ENCODE data around the gene ADAMTSL1. TPM values are rescaled to one million over a fixed set of nuclear protein-coding genes. Genes with fewer than 3 reads are reported as not detected.

The ADAMTSL1 gene
- total and polyA plus RNA-seq, 9 of the 15 experiments (the other 6 are each of a cell fraction or from before 2014, with no cell fraction given), result 0.01 TPM; not detected in 8

- no peaks in the 10 kb centered on the region for H3K9me1 ChIP-seq (ENCODE audit: control insufficient read depth, insufficient read depth, low read length)
- intact Hi-C loops (cut with micrococcal nuclease), result no loop called here
- DNase-seq (ENCODE audit: extremely low read depth in 1 of 4, low spot score in 3 of 4), result no peak
These were observed 152.2 kb downstream of the ADAMTSL1 start for GRCh38 chr9:18626046-18626698.

GRCh38 chr9:18629136-18629535 is 155.2 kb downstream of the ADAMTSL1 start:
- no peak for ATAC-seq
- POLR2A ChIA-PET, result no interaction called here
- Histone ChIP-seq H2AFZ (ENCODE audit: low read depth, low read length) (no peak overlapping the region), H3K9me3 (replicated peaks; ENCODE audit: control insufficient read depth, insufficient read depth, low read depth, low read length) (no peaks in the 10 kb centered on the region), H3K9me1 (ENCODE audit: control insufficient read depth, insufficient read depth, low read length) (no peaks in the 10 kb centered on the region), H3K79me2 (ENCODE audit: control insufficient read depth, insufficient read depth, low read length) (no peaks in the 10 kb centered on the region), H3K36me3 (ENCODE audit: control insufficient read depth, insufficient read depth, low read length) (no peaks in the 10 kb centered on the region), H3K9ac (ENCODE audit: insufficient read depth in 1 of 2, low read depth in 2 of 2, low read length in 2 of 2) (no peak overlapping the region), H4K20me1 (replicated peaks; ENCODE audit: control insufficient read depth, insufficient read depth, low read length) (no peaks in the 10 kb centered on the region), H3K27me3 (ENCODE audit: control insufficient read depth in 2 of 2, insufficient read depth in 2 of 2, low read length in 2 of 2) (no peaks in the 10 kb centered on the region), H3K4me2 (ENCODE audit: insufficient read depth, low read length) (no peak overlapping the region), H3K4me1 (replicated peaks in 1 of 2; ENCODE audit: control insufficient read depth in 2 of 2, insufficient read depth in 2 of 2, low read length in 2 of 2) (no peaks in the 10 kb centered on the region), H3K4me3 (no peak overlapping the region), H3K27ac (ENCODE audit: extremely low read depth, low read depth, low read length) (no peak overlapping the region)
- DNase-seq (ENCODE audit: extremely low read depth in 1 of 4, low spot score in 3 of 4), result no peak
- intact Hi-C loops (cut with micrococcal nuclease), result no loop called here
- FAIRE-seq, result no peak
- CTCF ChIA-PET (ENCODE audit: low intra/inter-chr PET ratio), result no interaction called here
- TF ChIP-seq SREBF2 (CRISPR knock-in tag; IDR thresholded peaks at IDR 0.05), result no peak
- no peak for TF ChIP-seq ILK (tag; IDR thresholded peaks at IDR 0.05; ENCODE audit: borderline replicate concordance, low read depth)
- no peak for TF ChIP-seq CREB3 (tag; conservative IDR thresholded peaks at IDR 0.05; ENCODE audit: low read depth)
- no peak for TF ChIP-seq POLR3G (IDR thresholded peaks at IDR 0.05; ENCODE audit: extremely low read depth, insufficient read length, insufficient replicate concordance)
- no peak for TF ChIP-seq CBX3 (IDR thresholded peaks at IDR 0.05; ENCODE audit: borderline replicate concordance in 1 of 2, low read length in 2 of 2)
- TF ChIP-seq CC2D1A (IDR thresholded peaks at IDR 0.05), result no peak
- no peak for TF ChIP-seq SIN3A (IDR thresholded peaks at IDR 0.05; ENCODE audit: borderline replicate concordance in 2 of 2, control insufficient read depth in 1 of 2, low read depth in 2 of 2, low read length in 2 of 2)
- in situ Hi-C loops (cut with MboI), result no loop called here
- BruUV-seq (replicated peaks), result no TSS peak
- 33% methylated on average over 1 of the region's 1 CpG for WGBS (ENCODE audit: insufficient coverage, low coverage, missing lambda C conversion rate)

More at GRCh38 chr9:18626046-18626698, 152.2 kb downstream of the ADAMTSL1 start:
- no peak for ATAC-seq
- Histone ChIP-seq H3K27ac (ENCODE audit: extremely low read depth, low read depth, low read length) (no peak overlapping the region), H2AFZ (ENCODE audit: low read depth, low read length) (no peak overlapping the region), H3K36me3 (ENCODE audit: control insufficient read depth, insufficient read depth, low read length) (no peaks in the 10 kb centered on the region), H3K79me2 (ENCODE audit: control insufficient read depth, insufficient read depth, low read length) (no peaks in the 10 kb centered on the region), H3K9ac (ENCODE audit: insufficient read depth in 1 of 2, low read depth in 2 of 2, low read length in 2 of 2) (no peak overlapping the region), H4K20me1 (replicated peaks; ENCODE audit: control insufficient read depth, insufficient read depth, low read length) (no peaks in the 10 kb centered on the region), H3K9me3 (replicated peaks; ENCODE audit: control insufficient read depth, insufficient read depth, low read depth, low read length) (no peaks in the 10 kb centered on the region), H3K4me2 (ENCODE audit: insufficient read depth, low read length) (no peak overlapping the region), H3K27me3 (ENCODE audit: control insufficient read depth in 2 of 2, insufficient read depth in 2 of 2, low read length in 2 of 2) (no peaks in the 10 kb centered on the region), H3K4me1 (replicated peaks in 1 of 2; ENCODE audit: control insufficient read depth in 2 of 2, insufficient read depth in 2 of 2, low read length in 2 of 2) (no peaks in the 10 kb centered on the region), H3K4me3 (no peak overlapping the region)
- ChIA-PET POLR2A (no interaction called here), CTCF (ENCODE audit: low intra/inter-chr PET ratio) (no interaction called here)
- WGBS (ENCODE audit: insufficient coverage, low coverage, missing lambda C conversion rate), result 0% methylated on average over 2 of the region's 2 CpGs
- FAIRE-seq, result no peak
- no TSS peak for BruUV-seq (replicated peaks)
- no peak for TF ChIP-seq SRSF1 (IDR thresholded peaks at IDR 0.05; ENCODE audit: low read depth, low read length)
- no peak for TF ChIP-seq MBD2 (IDR thresholded peaks at IDR 0.05; ENCODE audit: borderline replicate concordance, low read depth)
- no peak for TF ChIP-seq ZNF764 (CRISPR knock-in tag; IDR thresholded peaks at IDR 0.05; ENCODE audit: low read depth)
- TF ChIP-seq NFRKB (IDR thresholded peaks at IDR 0.05; ENCODE audit: low read depth), result no peak
- in situ Hi-C loops (cut with MboI), result no loop called here

Data from K562 (cell line).